H1 (cell line): ENCODE measurements around the gene PHGDH. TPM values are rescaled to one million over a fixed set of nuclear protein-coding genes. Genes with fewer than 3 reads are reported as not detected.

Experiments used
- CTCF ChIA-PET: fragments of 300-600 bp; sonication (Branson Sonifier 250); formaldehyde crosslinking; loops from one replicate; lab custom pipeline; 2021; ENCODE audit not compliant: partially characterized antibody; lab: Charles Lee
- POLR2A ChIA-PET: fragments of 300-600 bp; sonication (Branson Sonifier 250); formaldehyde crosslinking; loops from one replicate; lab custom pipeline; 2021; ENCODE audit warnings: inconsistent platforms; ENCODE audit not compliant: partially characterized antibody; lab: Charles Lee
- DNase-seq, 2 experiments: peaks; one replicate each; pipeline versions ENCODE4 v3.0.0 to v3.0.0-alpha.2; 2010 to 2022; ENCODE audit warnings: low spot score in 2 of 2, low read depth in 1 of 2, mixed read lengths in 1 of 2
- FAIRE-seq: peaks from 2 replicates; lab custom pipeline; 2011; peaks lifted over from hg19 to GRCh38; lab: Jason Lieb, UNC
- H2AFZ ChIP-seq: 2 replicates; pipeline ENCODE4 v1.8.1; 2012; ENCODE audit warnings: low read length, inconsistent platforms
- H2AK5ac ChIP-seq: 2 replicates; pipeline ENCODE4 v1.6.1; 2013; ENCODE audit warnings: low read depth, low read length
- H2BK120ac ChIP-seq: replicated peaks from 2 replicates; pipeline ENCODE3; 2013; ENCODE audit warnings: low read depth, low read length, inconsistent platforms
- H2BK12ac ChIP-seq: 2 replicates; pipeline ENCODE4 v1.6.1; 2013; ENCODE audit warnings: low read depth, low read length
- H2BK15ac ChIP-seq: 2 replicates; pipeline ENCODE4 v1.6.1; 2013; ENCODE audit warnings: low read length
- H2BK20ac ChIP-seq: 2 replicates; pipeline ENCODE4 v1.6.1; 2013; ENCODE audit warnings: low read length
- H2BK5ac ChIP-seq: 2 replicates; pipeline ENCODE4 v1.6.1; 2013; ENCODE audit warnings: low read depth, low read length
- H3K14ac ChIP-seq: 2 replicates; pipeline ENCODE4 v1.6.1; 2013; ENCODE audit warnings: inconsistent platforms; ENCODE audit not compliant: insufficient read length
- H3K18ac ChIP-seq: 2 replicates; pipeline ENCODE4 v1.6.1; 2013; ENCODE audit warnings: low read length; ENCODE audit errors: extremely low read depth
- H3K23ac ChIP-seq: 2 replicates; pipeline ENCODE4 v1.6.1; 2013; ENCODE audit warnings: inconsistent platforms; ENCODE audit not compliant: insufficient read length
- H3K23me2 ChIP-seq: 2 replicates; pipeline ENCODE4 v1.6.1; 2013; ENCODE audit warnings: low read depth, low read length
- H3K27ac ChIP-seq: 2 replicates; pipeline ENCODE4 v1.6.1; 2011; ENCODE audit warnings: low read depth, low read length, inconsistent platforms
- H3K27me3 ChIP-seq, 4 experiments: replicated peaks in 1 of 4; 1 replicate in 1 of 4; 2 replicates in 3 of 4; pipeline versions ENCODE4 v1.6.1 to v1.8.1; 2011 to 2013; ENCODE audit warnings: low read length in 3 of 4, mild to moderate bottlenecking in 3 of 4, inconsistent platforms in 2 of 4, mixed read lengths in 2 of 4, moderate library complexity in 1 of 4; ENCODE audit not compliant: control insufficient read depth in 3 of 4, insufficient read depth in 3 of 4; ENCODE audit errors: extremely low read depth in 1 of 4
- H3K36me3 ChIP-seq, 4 experiments: 2 replicates each; pipeline versions ENCODE4 v1.6.1 to v1.8.1; 2011 to 2013; ENCODE audit warnings: mild to moderate bottlenecking in 4 of 4, low read length in 3 of 4, moderate library complexity in 2 of 4, control low read depth in 1 of 4, inconsistent platforms in 1 of 4; ENCODE audit not compliant: insufficient read depth in 4 of 4, control insufficient read depth in 2 of 4
- H3K4ac ChIP-seq: replicated peaks from 2 replicates; pipeline ENCODE3; 2013; ENCODE audit warnings: low read length, low read depth, mixed read lengths, inconsistent platforms; ENCODE audit not compliant: insufficient read length
- H3K4me1 ChIP-seq, 4 experiments: replicated peaks in 1 of 4; 1 replicate in 1 of 4; 2 replicates in 3 of 4; pipeline versions ENCODE4 v1.6.1 to v1.8.1; 2011 to 2013; ENCODE audit warnings: low read length in 3 of 4, inconsistent platforms in 2 of 4, mixed read lengths in 1 of 4; ENCODE audit not compliant: insufficient read depth in 4 of 4, control insufficient read depth in 3 of 4
- H3K4me2 ChIP-seq, 2 experiments: 2 replicates each; pipeline versions ENCODE4 v1.6.1 to v1.8.1; 2011 to 2013; ENCODE audit warnings: low read depth in 2 of 2, low read length in 2 of 2, control low read depth in 1 of 2, inconsistent platforms in 1 of 2, mild to moderate bottlenecking in 1 of 2; ENCODE audit not compliant: insufficient read depth in 1 of 2
- H3K4me3 ChIP-seq, 4 experiments: fragments of 200-600, 300-600 bp in 1 of 4; sonication (generic), shearing (Covaris generic), sonication (Bioruptor Twin) in 1 of 4; 2 replicates each; pipeline versions ENCODE4 v1.5.1 to v1.8.1; 2011 to 2016; ENCODE audit warnings: low read length in 4 of 4, low read depth in 3 of 4, control low read depth in 2 of 4, inconsistent platforms in 2 of 4, mild to moderate bottlenecking in 2 of 4, mixed read lengths in 1 of 4, moderate library complexity in 1 of 4; ENCODE audit not compliant: insufficient read depth in 2 of 4; ENCODE audit errors: extremely low read depth in 1 of 4
- H3K56ac ChIP-seq: replicated peaks from 2 replicates; pipeline ENCODE3; 2013; ENCODE audit warnings: low read depth, mild to moderate bottlenecking, mixed read lengths, low read length, inconsistent platforms; ENCODE audit not compliant: insufficient read length
- H3K79me1 ChIP-seq: 2 replicates; pipeline ENCODE4 v1.6.1; 2013; ENCODE audit warnings: low read depth, low read length, control low read depth
- H3K79me2 ChIP-seq, 2 experiments: 2 replicates each; pipeline versions ENCODE4 v1.6.1 to v1.8.1; 2012 to 2013; ENCODE audit warnings: low read length in 2 of 2, mild to moderate bottlenecking in 2 of 2, inconsistent platforms in 1 of 2; ENCODE audit not compliant: insufficient read depth in 2 of 2, control insufficient read depth in 1 of 2
- H3K9ac ChIP-seq, 4 experiments: replicated peaks in 1 of 4; 1 replicate in 1 of 4; 2 replicates in 3 of 4; pipeline versions ENCODE4 v1.6.1 to v1.8.1; 2011 to 2013; ENCODE audit warnings: low read depth in 3 of 4, low read length in 3 of 4, control low read depth in 2 of 4, mild to moderate bottlenecking in 2 of 4, moderate library complexity in 2 of 4, inconsistent platforms in 1 of 4; ENCODE audit errors: extremely low read depth in 1 of 4
- H3K9me3 ChIP-seq, 2 experiments: 2 replicates each; pipeline versions ENCODE4 v1.6.1 to v1.8.1; 2012 to 2013; ENCODE audit warnings: mild to moderate bottlenecking in 2 of 2, moderate library complexity in 2 of 2, control low read depth in 1 of 2, inconsistent platforms in 1 of 2, low read depth in 1 of 2, low read length in 1 of 2, mixed read lengths in 1 of 2; ENCODE audit not compliant: insufficient read depth in 2 of 2
- H4K20me1 ChIP-seq, 2 experiments: replicated peaks in 1 of 2; 2 replicates each; pipeline versions ENCODE3 to v1.8.1; 2011 to 2013; ENCODE audit warnings: inconsistent platforms in 2 of 2, low read length in 2 of 2, mild to moderate bottlenecking in 1 of 2; ENCODE audit not compliant: insufficient read depth in 2 of 2, control insufficient read depth in 1 of 2
- H4K5ac ChIP-seq: 2 replicates; pipeline ENCODE4 v1.6.1; 2013; ENCODE audit warnings: low read length, low read depth, mixed read lengths, inconsistent platforms; ENCODE audit not compliant: insufficient read length
- H4K8ac ChIP-seq: 2 replicates; pipeline ENCODE4 v1.8.0; 2013; ENCODE audit warnings: mild to moderate bottlenecking, moderate library complexity, low read length, inconsistent platforms; ENCODE audit not compliant: insufficient read depth; ENCODE audit errors: extremely low read depth
- H4K91ac ChIP-seq: replicated peaks from 2 replicates; pipeline ENCODE3; 2013; ENCODE audit warnings: low read length, mixed read lengths, inconsistent platforms; ENCODE audit not compliant: insufficient read length
- CTCF ChIP-seq, 3 experiments: IDR thresholded peaks; 1 replicate in 2 of 3; 2 replicates in 1 of 3; pipeline versions ENCODE4 v1.5.1 to v1.6.1; 2011; ENCODE audit warnings: low read length in 3 of 3, mild to moderate bottlenecking in 3 of 3, inconsistent platforms in 2 of 3, low read depth in 1 of 3, moderate library complexity in 1 of 3; ENCODE audit not compliant: insufficient read depth in 1 of 3; ENCODE audit errors: control extremely low read depth in 1 of 3
- FOSL1 ChIP-seq: IDR thresholded peaks from 2 replicates; pipeline ENCODE4 v1.6.1; 2011; ENCODE audit warnings: mild to moderate bottlenecking, low read depth, low read length, moderate library complexity; ENCODE audit not compliant: insufficient read depth
- MAFK ChIP-seq: IDR thresholded peaks from 2 replicates; pipeline ENCODE4 v1.6.1; 2012; ENCODE audit warnings: low read depth, mild to moderate bottlenecking, improper control_type of control experiment, low read length
- NANOG ChIP-seq: IDR thresholded peaks from 2 replicates; pipeline ENCODE4 v1.6.1; 2011; ENCODE audit warnings: low read length, low read depth, mild to moderate bottlenecking, inconsistent platforms; ENCODE audit not compliant: insufficient read depth, poor library complexity, severe bottlenecking
- POLR2A ChIP-seq, 2 experiments: IDR thresholded peaks; 1 replicate in 1 of 2; 2 replicates in 1 of 2; pipeline ENCODE4 v1.6.1; 2011; ENCODE audit warnings: low read depth in 2 of 2, low read length in 2 of 2, mild to moderate bottlenecking in 2 of 2; ENCODE audit errors: control extremely low read depth in 1 of 2
- WGBS, 2 experiments: shearing (Covaris generic) in 1 of 2; methylation state at CpG; one replicate each; pipeline versions ENCODE4 v1.1.6 to v1.1.7; 2013 to 2015; ENCODE audit warnings: low lambda C conversion rate in 2 of 2, mixed read lengths in 2 of 2, inconsistent platforms in 1 of 2, low coverage in 1 of 2, missing lambda C conversion rate in 1 of 2; ENCODE audit not compliant: insufficient replicate concordance in 2 of 2, insufficient coverage in 1 of 2, insufficient read length in 1 of 2; ENCODE audit errors: extremely low coverage in 1 of 2, missing lambda C conversion rate in 1 of 2; 5-methylcytosine and 5-hydroxymethylcytosine counted together
- polyA plus RNA-seq, 7 experiments: library from polyadenylated mRNA; depleted of rRNA in 3 of 7; stranded (reverse) in 5 of 7; unstranded in 2 of 7; fragments of >200 nt in 5 of 7; fragments of 200-250 nt in 2 of 7; gene quantifications; 1 replicate in 5 of 7; 2 replicates in 1 of 7; 4 replicates in 1 of 7; pipeline versions ENCODE4 v1.2.1 to v1.2.3, GENCODE V29; 2011 to 2013; ENCODE audit warnings: missing spikeins in 2 of 7, mixed read lengths in 2 of 7
- total RNA-seq: library from RNA; stranded (reverse); fragmentation: NEBNext Ultra II Directional; extraction: Animal tissue kit (Norgen Biotek cat#: 25700); gene quantifications from 2 replicates; pipeline ENCODE4 v1.2.1, GENCODE V29; 2021

The PHGDH gene
- total and polyA plus RNA-seq, 2 of the 8 experiments (the other 6 are each of a cell fraction or from before 2014, with no cell fraction given): 358 to 687 TPM

- H3K23ac ChIP-seq: no peak overlapping the region
- H4K91ac ChIP-seq: no peak overlapping the region
- peaks cover 12% of the 10 kb centered on the region for H3K23me2 ChIP-seq
- TF ChIP-seq POLR2A (IDR thresholded peaks at IDR 0.05; ENCODE audit: control extremely low read depth in 1 of 2, low read depth in 2 of 2, low read length in 2 of 2): peak in 1 of 2 experiments; percentile 29; a peak in 2 of 3 replicates
- no peak for TF ChIP-seq FOSL1
- no peak for TF ChIP-seq NANOG
- TF ChIP-seq CTCF (IDR thresholded peaks at IDR 0.05; ENCODE audit: control extremely low read depth in 1 of 3, insufficient read depth in 1 of 3, low read depth in 1 of 3, low read length in 3 of 3): peak in 1 of 3 experiments; percentile 7; a peak in 1 of 4 replicates
- peak; percentile 56; the same call in 1 of the 2 replicates for TF ChIP-seq MAFK
- peak overlapping the region; percentile 21; the same call in 1 of the 2 replicates for H3K27ac ChIP-seq
- no peak overlapping the region for H2BK20ac ChIP-seq
- H4K5ac ChIP-seq: no peak overlapping the region
- H4K8ac ChIP-seq: no peak overlapping the region
- H2BK12ac ChIP-seq: peak overlapping the region; percentile 61; the same call in 1 of the 2 replicates
- no peaks in the 10 kb centered on the region for H3K27me3 ChIP-seq
- H2AK5ac ChIP-seq: peak overlapping the region; percentile 42; the same call in 1 of the 2 replicates
- FAIRE-seq: no peak
- H3K4me3 ChIP-seq: peak overlapping the region in 1 of 4 experiments; percentile 99; a peak in 2 of 8 replicates
- H2BK15ac ChIP-seq: no peak overlapping the region
- H3K56ac ChIP-seq: no peak overlapping the region
- peaks cover 0 to 44% (median 7%) of the 10 kb centered on the region in 4 experiments; a peak in 5 of 8 replicates for H3K36me3 ChIP-seq
- H4K20me1 ChIP-seq: peaks cover 48 to 55% of the 10 kb centered on the region in 2 experiments
- H3K4ac ChIP-seq: peak overlapping the region; percentile 6
- no peaks in the 10 kb centered on the region for H3K9me3 ChIP-seq
- peak overlapping the region; percentile 36 to 95 for H3K4me2 ChIP-seq
- WGBS, 2 experiments: 76% methylated on average over 5 of the region's 5 CpGs; no CpG with 5 or more reads in 1 of the 2 experiments
- H3K79me1 ChIP-seq: peaks cover 24% of the 10 kb centered on the region
- DNase-seq: no peak
- no peak overlapping the region for H3K14ac ChIP-seq
- no peak overlapping the region for H2AFZ ChIP-seq
- peaks cover 18 to 30% (median 21%) of the 10 kb centered on the region in 4 experiments for H3K4me1 ChIP-seq
- ChIA-PET POLR2A (interaction anchor here (0.7 to 9.5 kb wide), 11 partner anchors 13 to 144 kb away, joined by 3 to 425 read pairs (median 37); partner anchors contain the start of gene ZNF697), CTCF (interaction anchor here (1.1 to 7.5 kb wide), 6 partner anchors 12 to 104 kb away, joined by 4 to 67 read pairs (median 6); no protein-coding TSS in a partner anchor)
- H2BK120ac ChIP-seq: no peak overlapping the region
- no peak overlapping the region for H3K18ac ChIP-seq
- peaks cover 68 to 86% of the 10 kb centered on the region in 2 experiments for H3K79me2 ChIP-seq
- H2BK5ac ChIP-seq: 0 out of 2 replicates have a peak overlapping the region, but pooled peaks have one; percentile 48
- no peak overlapping the region for H3K9ac ChIP-seq
Measured at GRCh38 chr1:119715542-119715941, 3.8 kb downstream of the PHGDH start.
